ENCODE data around the gene TMEM60. TPM values are rescaled to one million over a fixed set of nuclear protein-coding genes. Genes with fewer than 3 reads are reported as not detected.

TMEM60 gene
- polyA plus RNA-seq, 3 donors = 25.3 to 29.7 (median 25.7) TPM

Other genes starting within 250 kb of the TMEM60 start
- gene RSBN1L, start 102.0 kb downstream of the TMEM60 start, polyA plus RNA-seq (ENCODE audit: insufficient read length in 3 of 3) = 10 to 100 TPM; 27.1 to 33.0 (median 27.7) TPM
- gene PHTF2, start 339 bp upstream of the TMEM60 start, polyA plus RNA-seq (ENCODE audit: insufficient read length in 3 of 3) = 10 to 100 TPM; 21.9 to 29.4 (median 27.6) TPM

Measured in renal pelvis (tissue), 3 donors.